Astrocyte (in vitro differentiated cells and primary cell): Measurements from ENCODE around the gene COLQ. TPM values are rescaled to one million over a fixed set of nuclear protein-coding genes. Genes with fewer than 3 reads are reported as not detected.

Source experiments
- DNase-seq: peaks from one replicate; pipeline ENCODE4 v3.0.0-alpha.2; 2010; ENCODE audit warnings: low read depth
- FAIRE-seq: peaks from 2 replicates; lab custom pipeline; 2011; peaks lifted over from hg19 to GRCh38; lab: Jason Lieb, UNC
- H2AFZ ChIP-seq: 2 replicates; pipeline ENCODE4 v1.6.0; 2012; ENCODE audit warnings: low read depth, low read length, inconsistent platforms
- H3K27ac ChIP-seq: 2 replicates; pipeline ENCODE4 v1.5.1; 2011; ENCODE audit warnings: low read depth, low read length, inconsistent platforms
- H3K27me3 ChIP-seq: 2 replicates; pipeline ENCODE4 v1.6.0; 2011; ENCODE audit warnings: low read length, inconsistent platforms; ENCODE audit not compliant: insufficient read depth
- H3K36me3 ChIP-seq: 2 replicates; pipeline ENCODE4 v1.5.1; 2011; ENCODE audit warnings: low read length, inconsistent platforms; ENCODE audit not compliant: insufficient read depth
- H3K4me1 ChIP-seq: 2 replicates; pipeline ENCODE4 v1.5.1; 2011; ENCODE audit warnings: low read length, inconsistent platforms; ENCODE audit not compliant: insufficient read depth
- H3K4me2 ChIP-seq: 2 replicates; pipeline ENCODE4 v1.6.0; 2012; ENCODE audit warnings: low read length, inconsistent platforms
- H3K4me3 ChIP-seq: 2 replicates; pipeline ENCODE4 v1.5.1; 2011; ENCODE audit warnings: low read depth, mild to moderate bottlenecking, low read length, inconsistent platforms; ENCODE audit not compliant: insufficient read depth
- H3K79me2 ChIP-seq: 2 replicates; pipeline ENCODE4 v1.6.0; 2012; ENCODE audit warnings: mild to moderate bottlenecking, low read length, inconsistent platforms; ENCODE audit not compliant: insufficient read depth
- H3K9ac ChIP-seq: 2 replicates; pipeline ENCODE4 v1.6.0; 2012; ENCODE audit warnings: mild to moderate bottlenecking, low read length, inconsistent platforms
- H3K9me3 ChIP-seq: 2 replicates; pipeline ENCODE4 v1.5.1; 2012; ENCODE audit warnings: low read depth, mild to moderate bottlenecking, low read length, inconsistent platforms; ENCODE audit not compliant: insufficient read depth
- H4K20me1 ChIP-seq: 2 replicates; pipeline ENCODE4 v1.6.0; 2012; ENCODE audit warnings: low read length, inconsistent platforms; ENCODE audit not compliant: insufficient read depth
- H3K27ac Mint-ChIP-seq: one replicate; pipeline ENCODE4 v1.8.0; 2021; ENCODE audit warnings: mild to moderate bottlenecking, mixed read lengths; ENCODE audit not compliant: unreplicated experiment
- H3K27me3 Mint-ChIP-seq: one replicate; pipeline ENCODE4 v1.8.0; 2021; ENCODE audit warnings: low read depth, mixed read lengths; ENCODE audit not compliant: unreplicated experiment
- H3K36me3 Mint-ChIP-seq: one replicate; pipeline ENCODE4 v1.8.0; 2021; ENCODE audit warnings: low read depth, mixed read lengths; ENCODE audit not compliant: unreplicated experiment
- H3K4me1 Mint-ChIP-seq: one replicate; pipeline ENCODE4 v1.8.0; 2021; ENCODE audit warnings: low read depth, mixed read lengths; ENCODE audit not compliant: unreplicated experiment
- H3K4me3 Mint-ChIP-seq: one replicate; pipeline ENCODE4 v1.8.0; 2021; ENCODE audit warnings: mild to moderate bottlenecking, moderate library complexity, mixed read lengths; ENCODE audit not compliant: unreplicated experiment
- H3K9me3 Mint-ChIP-seq: one replicate; pipeline ENCODE4 v1.8.0; 2021; ENCODE audit warnings: mild to moderate bottlenecking, mixed read lengths; ENCODE audit not compliant: unreplicated experiment
- EZH2 ChIP-seq: IDR thresholded peaks from 2 replicates; pipeline ENCODE4 v1.6.1; 2012; ENCODE audit warnings: mild to moderate bottlenecking, low read length, inconsistent platforms; ENCODE audit not compliant: insufficient read depth
- total RNA-seq: library from RNA; stranded (reverse); gene quantifications from 2 replicates; pipeline ENCODE4 v1.2.1, GENCODE V29; 2021
- TF ChIP-seq, protein P1 (sequence below): IDR thresholded peaks from 2 replicates; pipeline ENCODE4 v1.5.1; 2011; ENCODE audit warnings: low read depth, mild to moderate bottlenecking, inconsistent platforms, low read length, moderate library complexity; ENCODE audit not compliant: insufficient read depth

Gene COLQ
- total RNA-seq, 1 donor from 2014 or later = 1.2 TPM

- H3K27me3 Mint-ChIP-seq = no peaks in the 10 kb centered on the region
- Histone ChIP-seq H2AFZ (peak overlapping the region; percentile 91), H3K4me3 (peak overlapping the region; percentile 86), H3K4me1 (peaks cover 15% of the 10 kb centered on the region), H4K20me1 (peaks cover 37% of the 10 kb centered on the region), H3K27ac (peak overlapping the region; percentile 65), H3K27me3 (no peaks in the 10 kb centered on the region), H3K4me2 (peak overlapping the region; percentile 95), H3K9me3 (no peaks in the 10 kb centered on the region), H3K36me3 (peaks cover 9% of the 10 kb centered on the region), H3K9ac (peak overlapping the region; percentile 92), H3K79me2 (peaks cover 69% of the 10 kb centered on the region)
- no peaks in the 10 kb centered on the region for H3K9me3 Mint-ChIP-seq
- no peak for TF ChIP-seq EZH2
- TF ChIP-seq, protein P1, sequence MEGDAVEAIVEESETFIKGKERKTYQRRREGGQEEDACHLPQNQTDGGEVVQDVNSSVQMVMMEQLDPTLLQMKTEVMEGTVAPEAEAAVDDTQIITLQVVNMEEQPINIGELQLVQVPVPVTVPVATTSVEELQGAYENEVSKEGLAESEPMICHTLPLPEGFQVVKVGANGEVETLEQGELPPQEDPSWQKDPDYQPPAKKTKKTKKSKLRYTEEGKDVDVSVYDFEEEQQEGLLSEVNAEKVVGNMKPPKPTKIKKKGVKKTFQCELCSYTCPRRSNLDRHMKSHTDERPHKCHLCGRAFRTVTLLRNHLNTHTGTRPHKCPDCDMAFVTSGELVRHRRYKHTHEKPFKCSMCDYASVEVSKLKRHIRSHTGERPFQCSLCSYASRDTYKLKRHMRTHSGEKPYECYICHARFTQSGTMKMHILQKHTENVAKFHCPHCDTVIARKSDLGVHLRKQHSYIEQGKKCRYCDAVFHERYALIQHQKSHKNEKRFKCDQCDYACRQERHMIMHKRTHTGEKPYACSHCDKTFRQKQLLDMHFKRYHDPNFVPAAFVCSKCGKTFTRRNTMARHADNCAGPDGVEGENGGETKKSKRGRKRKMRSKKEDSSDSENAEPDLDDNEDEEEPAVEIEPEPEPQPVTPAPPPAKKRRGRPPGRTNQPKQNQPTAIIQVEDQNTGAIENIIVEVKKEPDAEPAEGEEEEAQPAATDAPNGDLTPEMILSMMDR = no peak
- H3K36me3 Mint-ChIP-seq = no peaks in the 10 kb centered on the region
- H3K4me1 Mint-ChIP-seq = peaks cover 12% of the 10 kb centered on the region
- peak overlapping the region; percentile 93 for H3K27ac Mint-ChIP-seq
- peak overlapping the region; percentile 99 for H3K4me3 Mint-ChIP-seq
- no peak for DNase-seq
- no peak for FAIRE-seq
These were observed 93.5 kb downstream of the COLQ start for GRCh38 chr3:15427981-15428380.

- Histone ChIP-seq H2AFZ (peak within 1 kb of the TSS; percentile 91), H3K9ac (peak within 1 kb of the TSS; percentile 92), H3K27ac (peak within 1 kb of the TSS; percentile 65), H3K36me3 (peaks cover 7% of the 10 kb centered on the region), H4K20me1 (peaks cover 37% of the 10 kb centered on the region), H3K4me2 (peak within 1 kb of the TSS; percentile 95), H3K27me3 (no peaks in the 10 kb centered on the region), H3K4me3 (peak within 1 kb of the TSS; percentile 86), H3K4me1 (peaks cover 15% of the 10 kb centered on the region), H3K79me2 (peaks cover 69% of the 10 kb centered on the region), H3K9me3 (no peaks in the 10 kb centered on the region)
- Mint-ChIP-seq H3K27me3 (no peaks in the 10 kb centered on the region), H3K4me3 (peak within 1 kb of the TSS; percentile 99), H3K4me1 (peaks cover 12% of the 10 kb centered on the region), H3K36me3 (no peaks in the 10 kb centered on the region), H3K9me3 (no peaks in the 10 kb centered on the region), H3K27ac (peak within 1 kb of the TSS; percentile 93)
- DNase-seq (peak; percentile 69), FAIRE-seq (no peak)
- no peak for TF ChIP-seq EZH2
- TF ChIP-seq, protein P1 = peak; percentile 3
These were observed 94.2 kb downstream of the COLQ start, which contains the start of the genes EAF1 and METTL6 for GRCh38 chr3:15427182-15427880. Gene EAF1 (plus strand): TSS chr3:15427598. CDS start chr3:15427780, 182 bp downstream. Gene METTL6 (minus strand): TSS chr3:15427544. CDS start chr3:15426511, 1,033 bp downstream.
